H1 (cell line): Measurements from ENCODE around the gene CHTF18. TPM values are rescaled to one million over a fixed set of nuclear protein-coding genes. Genes with fewer than 3 reads are reported as not detected.

Experiments
- CTCF ChIA-PET: fragments of 300-600 bp; sonication (Branson Sonifier 250); formaldehyde crosslinking; loops from one replicate; lab custom pipeline; 2021; ENCODE audit not compliant: partially characterized antibody; lab: Charles Lee
- POLR2A ChIA-PET: fragments of 300-600 bp; sonication (Branson Sonifier 250); formaldehyde crosslinking; loops from one replicate; lab custom pipeline; 2021; ENCODE audit warnings: inconsistent platforms; ENCODE audit not compliant: partially characterized antibody; lab: Charles Lee
- DNase-seq, 2 experiments: peaks; one replicate each; pipeline versions ENCODE4 v3.0.0 to v3.0.0-alpha.2; 2010 to 2022; ENCODE audit warnings: low spot score in 2 of 2, low read depth in 1 of 2, mixed read lengths in 1 of 2
- FAIRE-seq: peaks from 2 replicates; lab custom pipeline; 2011; peaks lifted over from hg19 to GRCh38; lab: Jason Lieb, UNC
- H2AFZ ChIP-seq: 2 replicates; pipeline ENCODE4 v1.8.1; 2012; ENCODE audit warnings: low read length, inconsistent platforms
- H2AK5ac ChIP-seq: 2 replicates; pipeline ENCODE4 v1.6.1; 2013; ENCODE audit warnings: low read depth, low read length
- H2BK120ac ChIP-seq: replicated peaks from 2 replicates; pipeline ENCODE3; 2013; ENCODE audit warnings: low read depth, low read length, inconsistent platforms
- H2BK12ac ChIP-seq: 2 replicates; pipeline ENCODE4 v1.6.1; 2013; ENCODE audit warnings: low read depth, low read length
- H2BK15ac ChIP-seq: 2 replicates; pipeline ENCODE4 v1.6.1; 2013; ENCODE audit warnings: low read length
- H2BK20ac ChIP-seq: 2 replicates; pipeline ENCODE4 v1.6.1; 2013; ENCODE audit warnings: low read length
- H2BK5ac ChIP-seq: 2 replicates; pipeline ENCODE4 v1.6.1; 2013; ENCODE audit warnings: low read depth, low read length
- H3K14ac ChIP-seq: 2 replicates; pipeline ENCODE4 v1.6.1; 2013; ENCODE audit warnings: inconsistent platforms; ENCODE audit not compliant: insufficient read length
- H3K18ac ChIP-seq: 2 replicates; pipeline ENCODE4 v1.6.1; 2013; ENCODE audit warnings: low read length; ENCODE audit errors: extremely low read depth
- H3K23ac ChIP-seq: 2 replicates; pipeline ENCODE4 v1.6.1; 2013; ENCODE audit warnings: inconsistent platforms; ENCODE audit not compliant: insufficient read length
- H3K23me2 ChIP-seq: 2 replicates; pipeline ENCODE4 v1.6.1; 2013; ENCODE audit warnings: low read depth, low read length
- H3K27ac ChIP-seq: 2 replicates; pipeline ENCODE4 v1.6.1; 2011; ENCODE audit warnings: low read depth, low read length, inconsistent platforms
- H3K27me3 ChIP-seq, 4 experiments: replicated peaks in 1 of 4; 1 replicate in 1 of 4; 2 replicates in 3 of 4; pipeline versions ENCODE4 v1.6.1 to v1.8.1; 2011 to 2013; ENCODE audit warnings: low read length in 3 of 4, mild to moderate bottlenecking in 3 of 4, inconsistent platforms in 2 of 4, mixed read lengths in 2 of 4, moderate library complexity in 1 of 4; ENCODE audit not compliant: control insufficient read depth in 3 of 4, insufficient read depth in 3 of 4; ENCODE audit errors: extremely low read depth in 1 of 4
- H3K36me3 ChIP-seq, 4 experiments: 2 replicates each; pipeline versions ENCODE4 v1.6.1 to v1.8.1; 2011 to 2013; ENCODE audit warnings: mild to moderate bottlenecking in 4 of 4, low read length in 3 of 4, moderate library complexity in 2 of 4, control low read depth in 1 of 4, inconsistent platforms in 1 of 4; ENCODE audit not compliant: insufficient read depth in 4 of 4, control insufficient read depth in 2 of 4
- H3K4ac ChIP-seq: replicated peaks from 2 replicates; pipeline ENCODE3; 2013; ENCODE audit warnings: low read length, low read depth, mixed read lengths, inconsistent platforms; ENCODE audit not compliant: insufficient read length
- H3K4me1 ChIP-seq, 4 experiments: replicated peaks in 1 of 4; 1 replicate in 1 of 4; 2 replicates in 3 of 4; pipeline versions ENCODE4 v1.6.1 to v1.8.1; 2011 to 2013; ENCODE audit warnings: low read length in 3 of 4, inconsistent platforms in 2 of 4, mixed read lengths in 1 of 4; ENCODE audit not compliant: insufficient read depth in 4 of 4, control insufficient read depth in 3 of 4
- H3K4me2 ChIP-seq, 2 experiments: 2 replicates each; pipeline versions ENCODE4 v1.6.1 to v1.8.1; 2011 to 2013; ENCODE audit warnings: low read depth in 2 of 2, low read length in 2 of 2, control low read depth in 1 of 2, inconsistent platforms in 1 of 2, mild to moderate bottlenecking in 1 of 2; ENCODE audit not compliant: insufficient read depth in 1 of 2
- H3K4me3 ChIP-seq, 4 experiments: fragments of 200-600, 300-600 bp in 1 of 4; sonication (generic), shearing (Covaris generic), sonication (Bioruptor Twin) in 1 of 4; 2 replicates each; pipeline versions ENCODE4 v1.5.1 to v1.8.1; 2011 to 2016; ENCODE audit warnings: low read length in 4 of 4, low read depth in 3 of 4, control low read depth in 2 of 4, inconsistent platforms in 2 of 4, mild to moderate bottlenecking in 2 of 4, mixed read lengths in 1 of 4, moderate library complexity in 1 of 4; ENCODE audit not compliant: insufficient read depth in 2 of 4; ENCODE audit errors: extremely low read depth in 1 of 4
- H3K56ac ChIP-seq: replicated peaks from 2 replicates; pipeline ENCODE3; 2013; ENCODE audit warnings: low read depth, mild to moderate bottlenecking, mixed read lengths, low read length, inconsistent platforms; ENCODE audit not compliant: insufficient read length
- H3K79me1 ChIP-seq: 2 replicates; pipeline ENCODE4 v1.6.1; 2013; ENCODE audit warnings: low read depth, low read length, control low read depth
- H3K79me2 ChIP-seq, 2 experiments: 2 replicates each; pipeline versions ENCODE4 v1.6.1 to v1.8.1; 2012 to 2013; ENCODE audit warnings: low read length in 2 of 2, mild to moderate bottlenecking in 2 of 2, inconsistent platforms in 1 of 2; ENCODE audit not compliant: insufficient read depth in 2 of 2, control insufficient read depth in 1 of 2
- H3K9ac ChIP-seq, 4 experiments: replicated peaks in 1 of 4; 1 replicate in 1 of 4; 2 replicates in 3 of 4; pipeline versions ENCODE4 v1.6.1 to v1.8.1; 2011 to 2013; ENCODE audit warnings: low read depth in 3 of 4, low read length in 3 of 4, control low read depth in 2 of 4, mild to moderate bottlenecking in 2 of 4, moderate library complexity in 2 of 4, inconsistent platforms in 1 of 4; ENCODE audit errors: extremely low read depth in 1 of 4
- H3K9me3 ChIP-seq, 2 experiments: 2 replicates each; pipeline versions ENCODE4 v1.6.1 to v1.8.1; 2012 to 2013; ENCODE audit warnings: mild to moderate bottlenecking in 2 of 2, moderate library complexity in 2 of 2, control low read depth in 1 of 2, inconsistent platforms in 1 of 2, low read depth in 1 of 2, low read length in 1 of 2, mixed read lengths in 1 of 2; ENCODE audit not compliant: insufficient read depth in 2 of 2
- H4K20me1 ChIP-seq, 2 experiments: replicated peaks in 1 of 2; 2 replicates each; pipeline versions ENCODE3 to v1.8.1; 2011 to 2013; ENCODE audit warnings: inconsistent platforms in 2 of 2, low read length in 2 of 2, mild to moderate bottlenecking in 1 of 2; ENCODE audit not compliant: insufficient read depth in 2 of 2, control insufficient read depth in 1 of 2
- H4K5ac ChIP-seq: 2 replicates; pipeline ENCODE4 v1.6.1; 2013; ENCODE audit warnings: low read length, low read depth, mixed read lengths, inconsistent platforms; ENCODE audit not compliant: insufficient read length
- H4K8ac ChIP-seq: 2 replicates; pipeline ENCODE4 v1.8.0; 2013; ENCODE audit warnings: mild to moderate bottlenecking, moderate library complexity, low read length, inconsistent platforms; ENCODE audit not compliant: insufficient read depth; ENCODE audit errors: extremely low read depth
- H4K91ac ChIP-seq: replicated peaks from 2 replicates; pipeline ENCODE3; 2013; ENCODE audit warnings: low read length, mixed read lengths, inconsistent platforms; ENCODE audit not compliant: insufficient read length
- BRCA1 ChIP-seq: IDR thresholded peaks from 2 replicates; pipeline ENCODE4 v1.6.1; 2012; ENCODE audit warnings: low read depth, low read length, improper control_type of control experiment
- CEBPB ChIP-seq: IDR thresholded peaks from 2 replicates; pipeline ENCODE4 v1.6.1; 2012; ENCODE audit warnings: low read depth, low read length
- CREB1 ChIP-seq: IDR thresholded peaks from 2 replicates; pipeline ENCODE4 v1.6.1; 2012; ENCODE audit warnings: inconsistent platforms
- PHF8 ChIP-seq: fragments of 200-600 bp; sonication (generic); conservative IDR thresholded peaks from 2 replicates; pipeline ENCODE4 v1.7.1; 2012; ENCODE audit warnings: low read depth, mild to moderate bottlenecking, inconsistent platforms, low read length, moderate library complexity
- POLR2A ChIP-seq, 2 experiments: IDR thresholded peaks; 1 replicate in 1 of 2; 2 replicates in 1 of 2; pipeline ENCODE4 v1.6.1; 2011; ENCODE audit warnings: low read depth in 2 of 2, low read length in 2 of 2, mild to moderate bottlenecking in 2 of 2; ENCODE audit errors: control extremely low read depth in 1 of 2
- RAD21 ChIP-seq, 2 experiments: IDR thresholded peaks in 1 of 2; conservative IDR thresholded peaks in 1 of 2; 2 replicates each; pipeline ENCODE4 v1.6.1; 2011; ENCODE audit warnings: low read depth in 2 of 2, low read length in 2 of 2, improper control_type of control experiment in 1 of 2, inconsistent platforms in 1 of 2, mild to moderate bottlenecking in 1 of 2, moderate library complexity in 1 of 2
- SP2 ChIP-seq: IDR thresholded peaks from 2 replicates; pipeline ENCODE4 v1.6.1; 2012; ENCODE audit warnings: mild to moderate bottlenecking, low read length, inconsistent platforms
- TAF1 ChIP-seq: IDR thresholded peaks from 2 replicates; pipeline ENCODE4 v1.6.1; 2011; ENCODE audit warnings: mild to moderate bottlenecking, low read depth, low read length
- TBP ChIP-seq: IDR thresholded peaks from 2 replicates; pipeline ENCODE4 v1.6.1; 2011; ENCODE audit warnings: low read depth, low read length, improper control_type of control experiment
- TCF12 ChIP-seq: IDR thresholded peaks from 2 replicates; pipeline ENCODE4 v1.6.1; 2011; ENCODE audit warnings: low read depth, mild to moderate bottlenecking, low read length
- ZNF274 ChIP-seq: IDR thresholded peaks from 2 replicates; pipeline ENCODE4 v1.7.0; 2012; ENCODE audit warnings: low read length, borderline replicate concordance; ENCODE audit errors: extremely low read depth
- WGBS, 2 experiments: shearing (Covaris generic) in 1 of 2; methylation state at CpG; one replicate each; pipeline versions ENCODE4 v1.1.6 to v1.1.7; 2013 to 2015; ENCODE audit warnings: low lambda C conversion rate in 2 of 2, mixed read lengths in 2 of 2, inconsistent platforms in 1 of 2, low coverage in 1 of 2, missing lambda C conversion rate in 1 of 2; ENCODE audit not compliant: insufficient replicate concordance in 2 of 2, insufficient coverage in 1 of 2, insufficient read length in 1 of 2; ENCODE audit errors: extremely low coverage in 1 of 2, missing lambda C conversion rate in 1 of 2; 5-methylcytosine and 5-hydroxymethylcytosine counted together
- polyA plus RNA-seq, 7 experiments: library from polyadenylated mRNA; depleted of rRNA in 3 of 7; stranded (reverse) in 5 of 7; unstranded in 2 of 7; fragments of >200 nt in 5 of 7; fragments of 200-250 nt in 2 of 7; gene quantifications; 1 replicate in 5 of 7; 2 replicates in 1 of 7; 4 replicates in 1 of 7; pipeline versions ENCODE4 v1.2.1 to v1.2.3, GENCODE V29; 2011 to 2013; ENCODE audit warnings: missing spikeins in 2 of 7, mixed read lengths in 2 of 7
- total RNA-seq: library from RNA; stranded (reverse); fragmentation: NEBNext Ultra II Directional; extraction: Animal tissue kit (Norgen Biotek cat#: 25700); gene quantifications from 2 replicates; pipeline ENCODE4 v1.2.1, GENCODE V29; 2021

The CHTF18 gene
- total and polyA plus RNA-seq, 2 of the 8 experiments (the other 6 are each of a cell fraction or from before 2014, with no cell fraction given) = 75.3 to 104 TPM

GRCh38 chr16:770411-770810, 18.0 kb upstream of the CHTF18 start:
- Histone ChIP-seq H3K56ac (no peak overlapping the region), H2AFZ (no peak overlapping the region), H3K79me1 (no peaks in the 10 kb centered on the region), H4K20me1 (no peaks in the 10 kb centered on the region), H3K23me2 (no peaks in the 10 kb centered on the region; the same call in 1 of the 2 replicates), H3K27ac (no peak overlapping the region), H2BK15ac (no peak overlapping the region), H4K91ac (no peak overlapping the region), H2BK20ac (no peak overlapping the region), H3K4me2 (no peak overlapping the region), H2AK5ac (no peak overlapping the region), H2BK120ac (no peak overlapping the region), H2BK12ac (no peak overlapping the region), H3K4me1 (peaks cover 0 to 8% (median 6%) of the 10 kb centered on the region in 4 experiments; a peak in 5 of 7 replicates), H4K8ac (no peak overlapping the region), H2BK5ac (no peak overlapping the region), H3K23ac (no peak overlapping the region), H3K27me3 (no peaks in the 10 kb centered on the region), H3K9ac (no peak overlapping the region), H3K14ac (no peak overlapping the region), H3K18ac (no peak overlapping the region), H4K5ac (no peak overlapping the region), H3K4ac (no peak overlapping the region), H3K36me3 (no peaks in the 10 kb centered on the region), H3K4me3 (no peak overlapping the region), H3K79me2 (no peaks in the 10 kb centered on the region), H3K9me3 (no peaks in the 10 kb centered on the region)
- DNase-seq (no peak), FAIRE-seq (no peak)
- 89% methylated on average over 4 of the region's 13 CpGs; no CpG with 5 or more reads in 1 of the 2 experiments for WGBS, 2 experiments
- ChIA-PET CTCF (interaction anchor here (0.6 to 1.7 kb wide), 3 partner anchors 9 to 60 kb away, joined by 3 to 5 read pairs (median 4); no protein-coding TSS in a partner anchor), POLR2A (interaction anchor here (0.8 to 2.3 kb wide), 6 partner anchors 11 to 49 kb away, joined by 3 to 7 read pairs (median 4); partner anchors contain the start of gene ANTKMT)
- no peak for TF ChIP-seq RAD21 (IDR thresholded peaks at IDR 0.05 in 1 of 2, conservative IDR thresholded peaks at IDR 0.05 in 1 of 2; ENCODE audit: low read depth in 2 of 2, low read length in 2 of 2)
- no peak for TF ChIP-seq CEBPB
- no peak for TF ChIP-seq PHF8
- no peak for TF ChIP-seq TCF12
- TF ChIP-seq SP2 = no peak
- TF ChIP-seq TAF1 = no peak
- no peak for TF ChIP-seq POLR2A (IDR thresholded peaks at IDR 0.05; ENCODE audit: control extremely low read depth in 1 of 2, low read depth in 2 of 2, low read length in 2 of 2)
- TF ChIP-seq CREB1 = no peak
- no peak for TF ChIP-seq ZNF274
- no peak for TF ChIP-seq TBP
- TF ChIP-seq BRCA1 = no peak
